ENCODE results near the gene LBHD2.
A peak's percentile ranks its signal among the peaks of the same experiment; 100 is the strongest.

Gene LBHD2

DNA sequence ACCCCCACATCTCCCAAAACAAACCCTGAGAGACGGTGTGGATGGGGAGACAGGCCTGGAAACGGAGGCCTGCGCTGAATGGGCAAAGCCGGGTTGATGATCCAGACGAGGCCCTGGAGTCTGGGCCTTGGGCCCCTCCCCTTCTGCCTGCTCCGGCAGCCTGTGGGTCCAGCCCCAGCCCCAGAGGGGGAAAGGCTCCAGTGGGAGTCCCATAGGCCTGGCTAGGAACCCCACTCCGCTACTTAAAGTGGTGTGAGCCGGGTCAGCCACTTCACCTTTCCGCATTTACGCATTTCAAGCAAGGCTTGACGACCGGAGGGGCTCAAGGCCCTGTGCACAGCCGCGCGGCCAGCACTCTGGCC is 38.6 kb downstream of the LBHD2 start:
- DNase-seq, result no peak

DNA sequence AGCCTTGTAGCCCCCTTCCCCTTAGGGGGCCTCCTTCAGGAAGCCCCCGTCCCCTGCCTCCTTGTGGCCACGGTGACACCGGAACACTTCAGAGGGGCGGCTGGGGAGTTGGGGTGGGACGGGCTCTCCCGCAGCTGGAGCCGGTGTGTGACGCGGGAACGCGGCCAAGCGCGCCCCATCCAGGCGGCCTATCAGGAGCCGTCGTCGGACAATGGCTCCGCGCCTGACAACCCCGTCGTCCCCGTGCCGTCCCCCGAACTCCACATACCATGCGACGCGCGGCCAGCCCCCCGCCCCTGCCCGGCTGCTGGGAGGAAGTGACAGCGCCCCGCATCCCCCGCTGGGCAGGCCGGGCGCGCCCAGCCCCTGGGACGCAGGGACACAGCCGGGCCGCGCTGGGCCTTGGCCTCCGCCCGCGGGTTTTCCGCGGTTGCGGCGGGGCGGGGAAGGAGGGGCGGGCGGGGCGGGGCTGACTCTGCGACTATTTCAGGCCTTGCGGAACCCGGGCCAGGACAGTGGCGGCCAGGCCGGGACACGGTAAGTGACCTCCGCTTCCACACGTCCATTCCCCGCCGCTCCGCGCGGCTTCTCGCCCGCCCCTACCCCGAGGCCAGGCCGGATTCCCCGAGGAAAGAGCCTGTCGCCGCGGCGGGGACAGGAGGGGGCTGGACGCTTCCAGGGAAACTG is 39.1 kb downstream of the LBHD2 start, which contains the start of gene TNFAIP2:
Gene TNFAIP2, plus strand, starts transcription at position 515 of the 687 bp plus-strand sequence. CDS start 2,997 bp downstream, outside the sequence.
- no peak for DNase-seq

DNA sequence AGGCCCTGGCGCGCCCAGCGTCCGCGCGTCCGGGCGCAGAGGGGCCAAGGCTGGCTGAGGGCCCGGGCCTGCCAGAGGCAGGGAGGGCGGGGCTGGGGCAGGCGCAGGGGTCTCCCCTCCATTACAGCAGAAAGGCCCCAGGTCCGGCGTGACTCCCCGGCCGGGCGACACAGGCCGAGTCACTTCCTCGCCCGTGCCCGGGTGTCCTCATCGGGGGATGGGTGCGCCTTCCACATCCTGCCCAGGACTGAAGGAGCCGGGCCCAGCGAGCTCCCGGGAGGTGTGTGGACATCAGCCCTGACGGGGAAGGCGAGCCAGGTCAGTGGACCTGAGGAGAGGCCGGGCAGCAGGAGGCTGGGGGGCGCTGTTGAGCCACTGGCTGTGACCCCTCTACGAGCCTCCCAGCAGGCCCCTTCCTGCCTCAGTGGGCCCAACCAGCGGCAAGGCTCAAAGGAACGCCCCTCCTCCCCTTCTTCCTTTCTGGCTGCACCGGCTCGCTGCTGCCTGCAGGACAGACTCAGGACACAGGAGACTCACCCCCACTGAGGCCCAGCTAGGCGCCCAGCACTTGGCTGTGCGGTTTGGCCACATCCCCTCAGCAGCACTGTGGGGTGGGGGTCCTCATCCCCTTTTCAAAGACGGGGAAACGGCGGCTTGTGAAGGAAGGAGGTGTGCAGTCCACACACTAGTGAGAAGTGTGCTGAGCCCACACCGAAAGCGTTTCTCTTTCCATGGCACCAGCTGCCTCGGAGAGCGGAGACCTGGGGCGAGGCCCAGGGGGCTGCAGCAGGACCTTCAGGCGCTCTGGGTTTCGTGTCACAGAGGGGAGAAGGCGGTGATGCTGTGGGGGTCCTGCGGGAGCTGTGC is 39.9 kb downstream of the LBHD2 start:
- no peak for DNase-seq

DNA sequence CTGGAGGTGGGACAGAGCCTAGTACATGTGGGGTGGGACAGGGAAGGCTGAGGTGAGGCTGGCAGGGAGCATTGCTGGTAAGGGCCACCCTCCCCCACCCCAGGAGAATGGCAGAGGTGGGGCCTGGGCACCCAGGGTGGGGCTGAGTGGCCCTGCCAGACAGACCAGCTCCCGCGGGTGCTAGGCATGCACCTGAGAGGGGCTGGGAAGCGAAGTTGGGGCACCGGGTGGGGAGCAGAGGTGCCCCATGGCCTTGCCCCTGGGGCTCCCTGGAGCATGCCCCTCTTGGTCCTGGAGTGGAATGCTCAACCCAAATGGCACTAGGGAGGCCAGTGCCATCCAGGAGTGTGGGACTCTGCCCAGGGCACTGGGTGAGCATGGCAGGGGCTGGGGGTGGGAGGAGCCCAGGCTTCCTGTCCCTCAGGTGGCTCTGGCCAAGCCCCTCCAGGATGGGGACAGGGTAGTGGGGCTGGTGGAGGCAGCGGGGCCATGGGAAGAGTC is 40.5 kb downstream of the LBHD2 start:
- no peak for DNase-seq

DNA sequence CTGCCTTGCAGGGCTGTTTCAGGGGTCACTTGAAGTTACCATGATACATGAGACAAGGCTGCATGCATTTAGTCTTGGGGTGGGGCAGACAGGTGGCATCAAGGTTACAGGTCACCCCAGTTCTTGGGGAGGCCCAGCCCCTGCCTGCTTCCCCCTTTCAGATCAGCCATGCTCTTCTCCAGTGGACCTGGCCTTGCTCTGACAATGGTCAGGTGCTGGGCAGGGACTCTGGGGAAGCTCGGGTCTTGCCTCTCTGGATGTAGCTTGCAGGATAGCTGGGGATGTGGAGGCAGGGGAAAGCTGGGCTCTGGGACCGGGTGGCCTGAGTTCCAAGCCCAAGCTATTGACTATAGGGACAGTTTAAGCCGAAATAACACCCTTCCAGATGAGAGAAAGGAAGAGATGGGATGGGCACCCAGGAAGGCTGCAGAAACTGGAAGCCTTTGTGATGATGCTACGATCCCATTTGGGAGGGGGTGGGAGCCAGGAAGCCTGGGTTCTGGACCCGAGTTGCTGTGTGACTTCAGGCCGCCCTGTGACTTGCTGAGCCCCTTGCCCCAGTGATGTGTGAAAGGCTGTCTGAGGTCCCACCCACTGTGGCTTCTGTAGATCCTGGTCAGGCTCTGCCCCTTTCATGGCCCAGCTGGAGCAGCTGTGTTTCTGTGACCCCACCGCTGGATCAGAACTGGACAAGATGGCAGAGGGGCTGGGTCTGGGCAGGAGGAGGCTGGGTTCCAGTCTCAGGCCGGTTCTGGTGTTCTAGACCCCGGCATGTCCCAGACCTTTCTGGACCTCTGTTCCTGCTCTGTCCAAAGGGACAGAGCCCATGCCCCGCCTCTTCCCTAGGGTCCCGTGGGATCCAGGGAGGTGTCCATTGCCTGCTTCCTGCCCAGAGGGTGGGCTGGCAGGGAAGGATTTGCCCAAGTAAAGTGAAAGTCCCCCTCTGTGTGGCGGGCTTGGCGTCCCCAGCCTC is 41.4 kb downstream of the LBHD2 start:
- DNase-seq, result no peak

DNA sequence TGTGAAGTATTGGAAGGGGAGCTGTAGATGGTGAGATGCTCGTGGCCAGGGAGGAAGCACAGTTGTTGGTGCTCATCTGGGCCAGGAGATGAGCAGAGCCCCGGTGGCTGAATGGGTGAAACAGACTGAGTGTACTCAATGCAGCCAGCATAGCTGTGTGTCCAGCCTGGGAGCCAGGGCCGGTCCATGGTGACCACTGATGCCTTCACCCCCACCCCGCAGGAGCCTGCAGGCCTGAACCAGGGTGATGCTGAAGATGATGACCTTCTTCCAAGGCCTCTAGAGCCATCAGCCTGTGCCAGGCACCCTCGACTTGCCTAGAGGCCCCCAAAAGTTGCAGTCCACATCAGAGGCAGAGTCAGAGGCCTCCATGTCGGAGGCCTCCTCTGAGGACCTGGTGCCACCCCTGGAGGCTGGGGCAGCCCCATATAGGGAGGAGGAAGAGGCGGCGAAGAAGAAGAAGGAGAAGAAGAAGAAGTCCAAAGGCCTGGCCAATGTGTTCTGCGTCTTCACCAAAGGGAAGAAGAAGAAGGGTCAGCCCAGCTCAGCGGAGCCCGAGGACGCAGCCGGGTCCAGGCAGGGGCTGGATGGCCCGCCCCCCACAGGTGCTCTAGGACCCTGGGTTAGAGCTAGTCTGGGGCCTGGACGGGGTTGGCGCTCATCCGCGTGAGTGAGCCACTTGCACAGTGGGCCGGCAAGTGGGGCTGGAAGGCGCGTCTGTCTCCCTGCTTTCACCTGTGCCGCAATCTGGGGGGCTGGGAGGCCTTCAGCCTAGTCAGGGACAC is 42.3 kb downstream of the LBHD2 start:
- DNase-seq, result no peak

DNA sequence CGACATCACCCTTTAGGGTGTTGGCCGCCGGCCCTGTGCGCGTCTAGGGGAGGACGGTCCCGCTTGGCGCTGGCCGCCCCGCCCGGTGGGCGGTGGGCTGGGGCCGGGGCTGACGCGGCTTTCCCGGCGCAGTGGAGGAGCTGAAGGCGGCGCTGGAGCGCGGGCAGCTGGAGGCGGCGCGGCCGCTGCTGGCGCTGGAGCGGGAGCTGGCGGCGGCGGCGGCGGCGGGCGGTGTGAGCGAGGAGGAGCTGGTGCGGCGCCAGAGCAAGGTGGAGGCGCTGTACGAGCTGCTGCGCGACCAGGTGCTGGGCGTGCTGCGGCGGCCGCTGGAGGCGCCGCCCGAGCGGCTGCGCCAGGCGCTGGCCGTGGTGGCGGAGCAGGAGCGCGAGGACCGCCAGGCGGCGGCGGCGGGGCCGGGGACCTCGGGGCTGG is 42.9 kb downstream of the LBHD2 start:
- DNase-seq, result peak; percentile 90

DNA sequence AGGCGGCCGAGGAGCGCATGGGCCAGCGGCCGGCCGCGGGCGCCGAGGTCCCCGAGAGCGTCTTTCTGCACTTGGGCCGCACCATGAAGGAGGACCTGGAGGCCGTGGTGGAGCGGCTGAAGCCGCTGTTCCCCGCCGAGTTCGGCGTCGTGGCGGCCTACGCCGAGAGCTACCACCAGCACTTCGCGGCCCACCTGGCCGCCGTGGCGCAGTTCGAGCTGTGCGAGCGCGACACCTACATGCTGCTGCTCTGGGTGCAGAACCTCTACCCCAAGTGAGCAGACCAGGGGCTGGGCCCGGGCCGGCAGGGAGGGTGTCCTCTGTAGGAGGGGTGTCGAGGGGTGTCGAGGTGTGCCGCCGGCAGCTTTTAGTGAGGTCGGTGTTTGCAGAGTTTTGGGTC is 43.3 kb downstream of the LBHD2 start:
- DNase-seq, result no peak

DNA sequence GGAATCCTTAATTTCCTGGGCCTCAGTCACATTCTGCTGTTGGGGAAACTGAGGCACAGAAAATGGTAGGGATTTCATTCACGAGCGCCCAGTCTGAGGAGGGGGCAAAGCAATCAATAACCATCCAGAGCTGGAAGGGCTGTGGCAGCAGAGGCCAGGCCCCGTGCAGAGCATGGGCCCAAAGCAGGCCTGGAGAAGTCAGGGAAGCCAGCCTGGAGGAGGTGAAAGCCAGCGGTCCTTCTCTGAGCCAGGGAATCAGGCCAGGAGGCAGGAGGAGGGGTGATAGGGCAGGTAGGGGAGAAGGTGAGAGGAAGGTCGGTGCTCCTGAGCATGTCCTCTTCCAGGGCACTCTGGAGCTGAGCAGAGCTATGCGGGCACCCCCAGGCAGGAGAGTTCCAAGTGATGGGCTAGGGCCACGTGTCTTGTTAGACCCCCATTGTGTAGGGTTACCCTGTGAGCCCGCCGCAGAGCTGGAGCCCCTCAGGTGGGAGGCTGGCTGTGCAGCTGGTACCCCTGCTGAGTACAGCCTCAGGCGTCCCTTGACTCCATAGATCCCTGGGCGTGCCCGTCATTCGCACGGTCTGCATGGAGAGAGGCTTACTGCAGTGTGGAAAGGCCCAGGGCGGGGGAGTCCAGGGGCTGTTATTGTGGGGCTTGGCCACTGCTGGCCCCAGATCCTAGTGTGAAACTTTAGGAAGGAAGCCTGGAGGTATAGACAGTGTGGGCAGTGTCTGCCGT is 44.0 kb downstream of the LBHD2 start:
- peak; percentile 40 for DNase-seq

DNA sequence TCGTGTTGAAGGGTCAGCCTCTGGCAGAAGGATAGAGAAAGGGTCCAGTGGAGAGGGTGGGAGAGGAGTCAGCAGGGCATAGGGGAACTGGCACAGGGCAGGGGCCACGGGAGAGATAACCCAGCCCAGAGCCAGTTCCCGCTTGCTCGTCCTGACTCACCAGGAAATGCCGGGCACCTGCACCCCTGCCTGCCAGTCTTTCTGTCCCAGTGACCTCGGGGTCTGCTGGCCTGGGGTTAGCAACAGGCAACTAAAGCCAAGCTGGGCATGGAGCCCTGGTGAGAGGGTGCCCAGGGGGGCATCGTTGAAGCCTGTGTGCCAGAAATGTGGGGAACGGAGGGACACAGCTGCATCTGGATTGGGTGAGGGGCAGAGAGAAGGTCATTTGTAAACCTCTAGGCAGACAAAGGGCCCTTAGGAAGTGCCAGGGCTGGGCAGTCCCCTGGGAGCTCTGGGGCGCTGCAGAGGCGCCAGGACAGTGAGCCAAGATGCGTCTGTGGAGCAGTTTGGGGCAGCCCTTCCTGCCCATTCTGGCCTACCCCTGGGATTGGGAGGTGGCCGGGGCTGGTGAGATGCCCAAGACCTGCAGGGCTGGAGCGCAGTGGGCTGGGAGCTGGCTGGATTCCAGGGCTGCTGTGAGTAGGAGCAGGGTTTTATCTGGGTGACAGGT is 44.8 kb downstream of the LBHD2 start:
- DNase-seq, result no peak

DNA sequence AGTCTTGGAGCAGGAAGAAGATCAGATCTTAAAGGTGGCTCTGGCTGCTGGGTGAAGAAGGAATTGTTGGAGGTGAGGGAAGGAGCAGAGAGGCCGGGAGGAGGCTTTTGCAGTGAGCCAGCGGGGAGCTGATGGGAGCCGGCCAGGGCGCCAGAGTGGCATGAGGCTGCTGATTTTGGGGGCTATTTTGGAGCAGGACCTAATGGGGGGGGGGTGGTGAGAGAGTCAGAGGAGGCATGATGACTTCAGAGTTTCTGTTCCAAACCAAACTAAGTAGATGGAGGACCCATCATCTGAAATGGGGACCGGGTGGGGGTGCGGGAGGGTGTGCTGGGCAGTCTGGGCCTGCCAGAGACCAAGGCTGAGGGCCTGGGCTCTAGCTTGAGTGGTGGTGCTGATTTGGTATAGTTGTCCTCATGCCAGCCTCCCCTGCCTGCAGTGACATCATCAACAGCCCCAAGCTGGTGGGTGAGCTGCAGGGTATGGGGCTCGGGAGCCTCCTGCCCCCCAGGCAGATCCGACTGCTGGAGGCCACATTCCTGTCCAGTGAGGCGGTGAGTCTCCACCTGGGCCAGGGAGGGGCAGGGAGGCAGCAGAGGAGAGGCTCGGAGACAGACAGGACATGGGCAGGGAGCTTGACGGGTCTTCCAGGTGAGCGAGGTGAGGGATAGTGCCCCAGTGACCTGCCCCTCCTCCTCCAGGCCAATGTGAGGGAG is 45.4 kb downstream of the LBHD2 start:
- DNase-seq, result no peak

DNA sequence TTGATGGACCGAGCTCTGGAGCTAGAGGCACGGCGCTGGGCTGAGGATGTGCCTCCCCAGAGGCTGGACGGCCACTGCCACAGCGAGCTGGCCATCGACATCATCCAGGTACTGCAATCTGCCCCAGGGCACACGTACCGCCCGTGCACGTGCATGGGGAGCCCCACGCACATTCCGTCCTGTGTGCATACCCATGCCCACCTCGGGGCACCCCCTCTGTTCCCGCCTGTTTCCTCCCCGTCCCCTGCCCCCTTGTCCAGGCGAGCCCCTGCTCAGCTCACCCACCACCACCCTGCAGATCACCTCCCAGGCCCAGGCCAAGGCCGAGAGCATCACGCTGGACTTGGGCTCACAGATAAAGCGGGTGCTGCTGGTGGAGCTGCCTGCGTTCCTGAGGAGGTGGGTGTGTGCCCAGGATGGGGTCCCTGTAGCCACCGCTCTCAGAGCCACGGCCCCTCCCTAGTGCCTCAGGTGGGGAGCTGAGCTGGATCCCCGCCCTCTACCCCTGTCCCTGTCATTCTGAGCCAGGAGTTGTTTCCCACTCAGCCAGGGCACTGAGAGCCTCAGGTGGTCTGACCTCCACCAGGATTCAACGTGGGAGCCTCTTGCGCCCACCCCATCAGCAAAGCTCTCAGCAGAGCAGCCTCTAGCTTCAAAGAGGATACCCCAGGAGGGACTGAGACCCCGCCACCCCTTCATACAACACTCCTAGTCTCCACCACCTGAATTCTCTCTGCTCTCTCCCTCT is 46.2 kb downstream of the LBHD2 start:
- no peak for DNase-seq

DNA sequence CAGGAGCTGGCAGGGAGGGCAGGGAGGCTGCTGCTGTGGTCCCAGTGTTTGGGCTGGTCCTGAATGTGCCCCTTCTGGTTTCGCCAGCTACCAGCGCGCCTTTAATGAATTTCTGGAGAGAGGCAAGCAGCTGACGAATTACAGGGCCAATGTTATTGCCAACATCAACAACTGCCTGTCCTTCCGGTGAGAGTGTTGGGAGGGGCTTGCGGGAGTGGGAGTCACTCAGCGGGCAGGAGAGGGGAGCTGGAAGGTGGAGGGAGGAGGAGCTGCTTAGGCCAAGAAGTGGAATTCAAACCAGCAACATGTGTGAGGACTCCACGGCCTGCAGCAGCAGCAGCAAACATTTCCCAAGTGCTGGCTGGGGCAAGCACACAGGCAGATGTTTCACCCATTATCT is 47.0 kb downstream of the LBHD2 start:
- no peak for DNase-seq

DNA sequence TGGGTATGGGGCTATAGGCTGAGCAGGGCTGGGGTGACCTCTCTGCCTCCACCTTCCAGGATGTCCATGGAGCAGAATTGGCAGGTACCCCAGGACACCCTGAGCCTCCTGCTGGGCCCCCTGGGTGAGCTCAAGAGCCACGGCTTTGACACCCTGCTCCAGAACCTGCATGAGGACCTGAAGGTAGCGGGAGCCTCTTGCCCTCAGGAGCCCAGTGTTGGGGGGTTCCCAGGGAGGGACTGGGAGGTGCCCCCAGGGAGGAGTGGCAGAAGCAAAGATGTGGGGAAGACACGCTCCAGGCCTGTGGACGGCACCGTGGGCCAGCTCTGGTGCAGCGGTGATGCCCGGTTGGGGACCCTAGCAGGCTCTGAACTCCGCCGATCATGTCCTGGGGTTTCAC is 47.6 kb downstream of the LBHD2 start:
- DNase-seq, result no peak

DNA sequence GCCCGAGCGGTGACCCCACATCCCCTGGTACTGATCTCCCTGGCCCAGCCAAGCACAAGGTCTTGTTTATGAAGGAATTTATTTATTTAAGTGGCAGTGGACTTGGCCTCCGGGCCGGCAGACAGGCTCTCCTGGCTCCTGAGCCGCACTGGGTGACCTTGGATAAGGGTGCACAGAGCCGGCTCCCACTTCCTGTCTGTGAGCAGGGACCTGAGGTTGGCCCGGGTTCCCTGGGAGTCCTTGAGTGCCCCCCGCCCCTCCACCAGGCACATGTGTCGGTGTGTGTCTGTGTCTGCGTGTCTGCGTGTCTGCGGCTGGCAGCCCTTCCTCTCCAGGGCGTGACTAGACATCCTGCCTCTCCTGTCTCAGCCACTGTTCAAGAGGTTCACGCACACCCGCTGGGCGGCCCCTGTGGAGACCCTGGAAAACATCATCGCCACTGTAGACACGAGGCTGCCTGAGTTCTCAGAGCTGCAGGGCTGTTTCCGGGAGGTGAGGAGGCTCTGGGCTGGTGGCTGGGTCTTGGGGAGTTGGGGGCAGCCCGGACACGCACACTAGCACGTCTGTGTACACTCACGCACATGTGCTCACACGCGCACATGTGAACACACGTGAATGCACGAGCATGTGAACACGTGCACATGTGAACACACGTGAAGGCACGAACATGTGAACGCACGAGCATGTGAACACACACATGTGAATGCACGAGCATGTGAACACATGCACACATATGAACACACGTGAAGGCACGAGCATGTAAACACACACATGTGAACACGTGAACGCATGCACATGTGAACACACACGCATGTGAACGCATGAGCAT is 48.6 kb downstream of the LBHD2 start:
- DNase-seq, result no peak

DNA sequence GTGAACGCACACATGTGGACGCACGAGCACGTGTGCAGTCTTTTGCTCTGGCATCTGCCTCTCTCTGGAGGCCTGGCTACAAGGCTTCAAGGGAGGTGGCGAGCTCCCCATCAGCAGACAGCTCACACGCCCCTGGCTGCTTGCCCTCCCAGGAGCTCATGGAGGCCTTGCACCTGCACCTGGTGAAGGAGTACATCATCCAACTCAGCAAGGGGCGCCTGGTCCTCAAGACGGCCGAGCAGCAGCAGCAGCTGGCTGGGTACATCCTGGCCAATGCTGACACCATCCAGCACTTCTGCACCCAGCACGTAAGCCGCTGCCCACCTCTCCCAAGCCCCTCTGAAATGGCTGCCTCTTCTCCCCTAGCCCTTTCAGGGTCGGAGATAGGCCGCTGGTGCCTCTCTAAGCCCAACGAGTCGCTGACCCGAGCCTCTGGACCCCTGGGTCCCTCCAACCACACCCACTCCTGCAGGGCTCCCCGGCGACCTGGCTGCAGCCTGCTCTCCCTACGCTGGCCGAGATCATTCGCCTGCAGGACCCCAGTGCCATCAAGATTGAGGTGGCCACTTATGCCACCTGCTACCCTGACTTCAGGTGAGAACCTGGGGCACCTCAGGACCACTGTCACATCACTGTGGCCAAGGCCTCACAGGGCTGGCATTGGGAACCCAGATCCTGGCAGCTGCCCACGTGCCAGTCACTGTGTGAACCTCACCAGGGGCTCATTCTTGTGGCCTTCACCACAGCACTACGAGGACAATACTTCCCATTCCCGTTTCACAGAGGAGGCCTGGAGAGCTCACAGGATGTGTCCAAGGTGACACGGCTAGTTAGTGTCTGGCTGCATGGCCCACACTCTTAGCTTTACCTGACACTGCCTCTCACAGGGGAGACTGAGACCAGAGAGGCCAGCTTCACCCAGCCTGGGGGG is 49.5 kb downstream of the LBHD2 start:
- DNase-seq, result no peak

DNA sequence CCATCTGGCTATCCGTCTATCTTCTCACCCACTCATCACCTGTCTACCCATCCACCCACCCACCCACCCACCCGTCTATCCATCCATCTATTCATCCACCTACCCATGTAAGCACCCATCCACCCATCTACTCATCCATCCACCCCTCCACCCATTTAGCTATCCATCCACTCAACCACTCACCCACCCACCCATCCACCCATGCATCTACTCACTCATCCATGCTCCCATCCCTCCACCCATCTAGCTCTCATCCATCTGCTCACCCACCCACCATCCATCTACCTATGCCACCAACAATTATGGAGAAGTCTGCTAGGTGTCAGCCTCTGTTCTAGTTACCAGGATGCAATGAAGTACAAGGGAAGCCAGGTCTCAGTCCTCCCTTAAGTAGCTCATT is 50.4 kb downstream of the LBHD2 start:
- DNase-seq, result no peak

Data from NCI-H146 (cell line).